Nasal cavity respiratory epithelium epithelial cell of viscerocranial mucosa (primary cell): Measurements from ENCODE around the gene TMEM235. TPM values are rescaled to one million over a fixed set of nuclear protein-coding genes. Genes with fewer than 3 reads are reported as not detected.

Source experiments
- total RNA-seq: library from RNA; depleted of rRNA; stranded (reverse); fragments of >200 nt; gene quantifications from 2 replicates; pipeline ENCODE4 v1.2.3, GENCODE V29; 2014

The TMEM235 gene
- total RNA-seq, result not detected in 2 replicates

GRCh38 chr17:78230996-78231935 is at the start of gene TMEM235:
TMEM235 (plus strand) TSS chr17:78231631; CDS start chr17:78232024, 393 bp downstream.

DNA sequence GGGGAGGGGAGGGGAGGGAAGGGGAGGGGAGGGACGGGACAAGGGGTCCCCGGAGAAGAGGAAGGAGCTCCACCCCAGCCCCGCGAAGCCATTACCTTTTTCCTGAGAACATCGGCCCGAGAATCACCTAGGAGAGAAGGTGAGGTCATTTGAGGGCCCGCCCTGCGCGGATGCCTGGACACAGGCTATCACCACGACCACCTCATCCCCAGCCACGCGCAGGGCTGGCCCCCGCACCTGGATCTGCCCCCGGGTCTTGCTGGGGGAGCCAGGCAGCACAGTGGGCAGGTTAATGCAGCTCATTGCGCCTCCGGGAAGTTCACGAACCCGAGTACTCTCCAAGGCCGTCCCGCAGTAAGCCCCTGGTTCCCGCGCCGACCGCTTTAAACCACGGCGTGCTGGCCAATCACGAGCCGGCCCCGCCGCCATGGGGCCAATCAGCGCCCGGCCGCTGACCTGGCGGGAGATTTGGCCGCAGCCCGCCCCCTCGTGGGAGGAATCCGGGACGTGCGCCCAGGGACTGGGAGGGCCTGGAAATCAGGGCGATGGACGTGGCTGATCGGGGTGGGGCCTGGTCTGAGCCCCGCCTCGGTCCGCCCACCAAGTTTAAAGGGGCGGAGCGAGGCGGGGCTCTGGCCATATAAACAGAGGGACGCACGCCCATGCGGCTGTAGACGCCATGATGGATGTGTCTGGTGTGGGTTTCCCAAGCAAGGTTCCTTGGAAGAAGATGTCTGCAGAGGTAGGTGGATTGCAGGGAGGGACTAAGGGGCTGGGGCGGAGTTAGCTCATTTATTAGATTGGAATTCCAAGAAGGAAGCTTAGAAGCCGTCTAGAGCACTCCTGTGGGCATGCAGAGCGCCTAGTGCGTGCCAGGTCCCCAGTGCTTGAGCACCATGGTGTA is 44.5 kb upstream of the TMEM235 start, which contains the start of the genes AFMID and TK1:
Gene AFMID (plus strand): TSS at position 671 of the 904 bp plus-strand sequence. CDS start 9 bp downstream, at position 680.
Gene TK1 (minus strand): TSS at position 361 of the 904 bp plus-strand sequence. CDS start 58 bp downstream, at position 303.

DNA sequence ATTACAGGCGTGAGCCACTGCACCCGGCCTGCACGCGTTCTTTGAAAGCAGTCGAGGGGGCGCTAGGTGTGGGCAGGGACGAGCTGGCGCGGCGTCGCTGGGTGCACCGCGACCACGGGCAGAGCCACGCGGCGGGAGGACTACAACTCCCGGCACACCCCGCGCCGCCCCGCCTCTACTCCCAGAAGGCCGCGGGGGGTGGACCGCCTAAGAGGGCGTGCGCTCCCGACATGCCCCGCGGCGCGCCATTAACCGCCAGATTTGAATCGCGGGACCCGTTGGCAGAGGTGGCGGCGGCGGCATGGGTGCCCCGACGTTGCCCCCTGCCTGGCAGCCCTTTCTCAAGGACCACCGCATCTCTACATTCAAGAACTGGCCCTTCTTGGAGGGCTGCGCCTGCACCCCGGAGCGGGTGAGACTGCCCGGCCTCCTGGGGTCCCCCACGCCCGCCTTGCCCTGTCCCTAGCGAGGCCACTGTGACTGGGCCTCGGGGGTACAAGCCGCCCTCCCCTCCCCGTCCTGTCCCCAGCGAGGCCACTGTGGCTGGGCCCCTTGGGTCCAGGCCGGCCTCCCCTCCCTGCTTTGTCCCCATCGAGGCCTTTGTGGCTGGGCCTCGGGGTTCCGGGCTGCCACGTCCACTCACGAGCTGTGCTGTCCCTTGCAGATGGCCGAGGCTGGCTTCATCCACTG is 17.3 kb upstream of the TMEM235 start, which contains the start of gene BIRC5:
Gene BIRC5 (plus strand): TSS at position 238 of the 690 bp plus-strand sequence. CDS start 64 bp downstream, at position 302.

Other genes starting within 250 kb of the TMEM235 start
- gene TMC6, start 102.9 kb upstream of the TMEM235 start, total RNA-seq, result 65.6 and 78.7 TPM in 2 replicates
- gene TMC8, start 100.9 kb upstream of the TMEM235 start, total RNA-seq, result under 0.01 and 0.21 TPM in 2 replicates
- gene C17orf99, start 85.2 kb upstream of the TMEM235 start, total RNA-seq, result 0.34 and 0.93 TPM in 2 replicates
- 56.4 and 68.8 TPM in 2 replicates for gene SYNGR2, start 63.0 kb upstream of the TMEM235 start, total RNA-seq
- gene TK1, start 44.6 kb upstream of the TMEM235 start, total RNA-seq, result 0.78 and 1.4 TPM in 2 replicates
- 22.7 and 32.8 TPM in 2 replicates for gene AFMID, start 44.3 kb upstream of the TMEM235 start, total RNA-seq
- gene BIRC5, start 17.4 kb upstream of the TMEM235 start, total RNA-seq, result 0.14 and 1.0 TPM in 2 replicates
- gene SOCS3, start 128.4 kb downstream of the TMEM235 start, total RNA-seq, result 18.8 and 19.6 TPM in 2 replicates
- 15.7 and 32.3 TPM in 2 replicates for gene PGS1, start 147.0 kb downstream of the TMEM235 start, total RNA-seq